ENCODE measurements around the gene PHKB.

Gene PHKB

DNA sequence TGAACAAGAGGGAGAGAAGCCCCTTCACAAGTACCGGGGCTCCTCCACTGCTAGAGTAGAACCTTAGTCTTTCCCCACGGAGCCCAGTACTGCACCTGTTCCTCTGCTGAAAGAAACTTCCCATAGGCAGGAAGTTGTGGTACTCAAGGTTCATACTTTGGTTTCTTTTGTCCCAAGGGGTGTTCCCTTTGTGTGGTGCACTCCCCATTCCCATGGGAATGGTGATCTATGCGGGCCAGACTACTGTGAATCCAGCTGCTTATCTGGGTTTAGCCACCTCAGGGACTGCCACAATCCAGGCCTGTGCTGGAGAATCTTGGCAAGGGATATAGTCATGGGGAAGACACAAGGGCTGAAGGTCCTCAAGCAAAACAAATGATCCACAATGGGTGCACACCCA, 110.6 kb downstream of the PHKB start:
- Mint-ChIP-seq H3K36me3 (ENCODE audit: insufficient read depth) (peaks cover 9% of the 10 kb centered on the region), H3K27me3 (no peaks in the 10 kb centered on the region), H3K4me1 (ENCODE audit: low read depth in 2 of 2) (peaks cover 66 to 69% of the 10 kb centered on the region in 2 donors), H3K9me3 (no peaks in the 10 kb centered on the region), H3K27ac (no peak overlapping the region), H3K4me3 (no peak overlapping the region)
- no peak for ATAC-seq (replicated peaks)
- DNase-seq, result no peak

DNA sequence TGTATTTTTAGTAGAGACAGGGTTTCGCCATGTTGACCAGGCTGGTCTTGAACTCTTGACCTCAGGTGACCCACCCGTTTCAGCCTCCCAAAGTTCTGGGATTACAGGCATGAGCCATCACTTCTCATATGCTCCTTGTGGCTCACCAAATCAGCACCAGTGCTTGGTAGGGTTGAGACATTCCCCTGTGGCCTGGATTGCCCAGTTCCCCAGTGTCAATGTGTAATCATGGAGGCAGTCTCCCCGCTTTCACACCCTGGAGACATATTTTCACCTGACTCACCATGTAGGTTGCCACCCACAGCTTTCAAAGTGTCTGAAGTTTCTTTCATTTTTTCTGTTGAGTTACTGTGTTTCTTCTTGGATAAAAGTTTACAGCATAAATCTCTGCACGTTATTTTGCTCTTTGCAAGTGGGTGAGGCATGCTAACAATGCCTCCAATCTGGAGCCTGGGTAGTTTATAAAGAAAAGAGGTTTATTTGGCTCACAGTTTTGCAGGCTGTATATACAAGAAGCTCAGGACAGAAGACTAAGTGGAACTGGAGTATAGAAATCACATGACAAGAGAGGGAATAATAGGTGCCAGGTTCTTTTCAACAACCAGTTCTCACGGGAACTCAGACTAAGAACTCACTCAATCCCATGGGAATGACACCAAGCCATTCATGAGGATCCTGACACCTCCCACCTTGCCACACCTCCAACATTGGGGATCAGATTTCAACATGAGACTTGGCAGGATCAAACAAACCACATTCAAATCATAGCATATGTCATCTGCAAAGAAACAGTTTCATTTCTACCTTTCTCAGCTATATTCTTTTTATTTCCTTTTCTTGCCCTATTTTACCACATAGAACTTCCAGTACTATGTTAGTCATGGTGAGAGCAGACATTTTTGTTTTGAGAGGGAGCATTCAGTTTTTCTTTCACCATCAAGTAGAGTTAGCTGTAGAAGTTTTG, 113.2 kb downstream of the PHKB start:
- peak overlapping the region; percentile 22 to 48 for H3K4me3 Mint-ChIP-seq
- H3K27ac Mint-ChIP-seq, result peak overlapping the region; percentile 91 to 93
- no peaks in the 10 kb centered on the region for H3K9me3 Mint-ChIP-seq
- peaks cover 10% of the 10 kb centered on the region for H3K36me3 Mint-ChIP-seq (ENCODE audit: insufficient read depth)
- H3K27me3 Mint-ChIP-seq, result no peaks in the 10 kb centered on the region
- DNase-seq (no peak), ATAC-seq (replicated peaks) (peak; percentile 83)
- peaks cover 50 to 54% of the 10 kb centered on the region in 2 donors for H3K4me1 Mint-ChIP-seq (ENCODE audit: low read depth in 2 of 2)

DNA sequence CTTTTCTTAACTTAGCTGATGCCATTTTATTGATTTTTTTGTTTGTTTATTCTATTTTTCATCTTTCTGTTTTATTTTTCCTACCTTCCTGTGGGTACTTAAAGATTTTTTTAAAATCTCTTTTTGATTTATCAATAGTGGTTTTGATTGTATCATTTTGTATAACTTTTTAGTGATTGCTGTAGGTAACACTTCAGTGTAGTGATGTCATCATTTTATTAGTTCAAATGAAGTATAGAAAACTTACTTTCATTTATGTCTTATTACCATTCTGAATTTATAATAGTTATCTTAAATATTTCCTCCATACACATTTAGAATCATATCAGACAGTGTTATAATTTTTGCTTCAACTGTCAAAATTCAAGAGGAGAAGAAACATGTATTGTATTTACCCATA, 115.9 kb downstream of the PHKB start:
- no peak overlapping the region for H3K4me3 Mint-ChIP-seq
- H3K27ac Mint-ChIP-seq, result peak overlapping the region in 1 of 2 donors; percentile 52
- H3K4me1 Mint-ChIP-seq (ENCODE audit: low read depth in 2 of 2), result peaks cover 34 to 43% of the 10 kb centered on the region in 2 donors
- ATAC-seq (replicated peaks), result no peak
- no peaks in the 10 kb centered on the region for H3K27me3 Mint-ChIP-seq
- no peak for DNase-seq
- peaks cover 10% of the 10 kb centered on the region for H3K36me3 Mint-ChIP-seq (ENCODE audit: insufficient read depth)
- H3K9me3 Mint-ChIP-seq, result no peaks in the 10 kb centered on the region

DNA sequence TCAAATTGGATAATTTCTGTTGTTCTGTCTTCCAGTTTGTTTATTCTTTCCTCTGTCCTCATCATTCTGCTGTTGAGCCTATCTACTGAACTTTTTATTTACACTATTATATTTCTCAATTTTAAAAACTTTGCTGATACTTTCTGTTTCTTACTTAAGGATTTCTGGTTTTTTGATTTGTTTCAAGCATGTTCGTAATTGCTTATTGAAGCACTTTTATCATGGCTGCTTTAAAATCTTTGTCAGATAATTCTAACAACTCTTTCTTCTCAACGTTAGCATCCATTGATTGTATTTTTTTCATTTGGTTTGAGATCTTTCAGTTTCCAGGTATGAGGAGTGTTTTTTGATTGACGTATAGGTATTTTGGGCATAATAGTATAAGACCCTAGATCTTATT, 116.9 kb downstream of the PHKB start:
- no peak for ATAC-seq (replicated peaks)
- H3K27ac Mint-ChIP-seq, result peak overlapping the region in 1 of 2 donors; percentile 75
- peaks cover 10% of the 10 kb centered on the region for H3K36me3 Mint-ChIP-seq (ENCODE audit: insufficient read depth)
- no peaks in the 10 kb centered on the region for H3K27me3 Mint-ChIP-seq
- H3K9me3 Mint-ChIP-seq, result no peaks in the 10 kb centered on the region
- DNase-seq, result no peak
- no peak overlapping the region for H3K4me3 Mint-ChIP-seq
- H3K4me1 Mint-ChIP-seq (ENCODE audit: low read depth in 2 of 2), result peaks cover 24 to 38% of the 10 kb centered on the region in 2 donors

DNA sequence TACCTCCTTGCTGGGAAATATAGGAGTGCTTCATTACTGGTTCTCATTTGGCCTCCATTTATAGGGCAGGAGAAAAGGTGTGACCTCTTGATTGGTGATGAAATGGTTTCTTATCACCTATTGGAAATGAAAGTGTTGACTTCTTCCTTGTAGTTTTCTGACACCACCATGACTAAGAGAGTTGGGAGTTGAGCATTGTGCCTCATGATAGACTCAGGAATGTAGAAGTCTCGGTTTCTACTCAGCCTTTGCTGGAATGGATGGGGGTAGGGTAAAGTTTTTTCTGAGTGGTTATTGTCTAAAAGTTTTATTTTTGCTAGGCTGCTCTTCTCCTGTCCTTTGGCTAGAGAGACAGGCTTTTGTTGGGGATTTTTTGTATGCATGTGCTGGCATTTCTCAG, 117.4 kb downstream of the PHKB start:
- Mint-ChIP-seq H3K36me3 (ENCODE audit: insufficient read depth) (peaks cover 10% of the 10 kb centered on the region), H3K4me3 (no peak overlapping the region), H3K27ac (no peak overlapping the region), H3K4me1 (ENCODE audit: low read depth in 2 of 2) (peaks cover 19 to 36% of the 10 kb centered on the region in 2 donors), H3K27me3 (no peaks in the 10 kb centered on the region), H3K9me3 (no peaks in the 10 kb centered on the region)
- ATAC-seq (replicated peaks), result no peak
- no peak for DNase-seq

DNA sequence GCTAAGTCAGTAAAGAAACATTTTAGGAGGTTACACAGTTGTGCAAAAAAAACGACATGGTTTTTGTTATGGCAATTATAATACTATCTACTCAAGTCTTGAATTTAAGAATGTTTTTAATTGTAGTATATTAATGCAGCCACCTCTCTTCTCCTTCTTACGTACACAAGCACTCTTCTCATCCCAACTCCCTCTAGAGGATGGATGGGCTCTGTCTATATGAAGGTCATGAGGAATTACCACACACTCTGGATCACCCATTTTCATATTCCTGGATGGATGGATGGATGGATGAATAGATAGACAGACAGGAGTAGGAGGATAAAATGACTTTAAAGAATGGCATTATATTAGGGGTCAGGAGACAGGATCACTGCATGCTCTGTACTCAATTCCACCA, 120.0 kb downstream of the PHKB start:
- Mint-ChIP-seq H3K27me3 (no peaks in the 10 kb centered on the region), H3K27ac (no peak overlapping the region), H3K4me3 (no peak overlapping the region), H3K36me3 (ENCODE audit: insufficient read depth) (peaks cover 6% of the 10 kb centered on the region), H3K9me3 (no peaks in the 10 kb centered on the region), H3K4me1 (ENCODE audit: low read depth in 2 of 2) (peaks cover 8 to 20% of the 10 kb centered on the region in 2 donors)
- DNase-seq (no peak), ATAC-seq (replicated peaks) (no peak)

DNA sequence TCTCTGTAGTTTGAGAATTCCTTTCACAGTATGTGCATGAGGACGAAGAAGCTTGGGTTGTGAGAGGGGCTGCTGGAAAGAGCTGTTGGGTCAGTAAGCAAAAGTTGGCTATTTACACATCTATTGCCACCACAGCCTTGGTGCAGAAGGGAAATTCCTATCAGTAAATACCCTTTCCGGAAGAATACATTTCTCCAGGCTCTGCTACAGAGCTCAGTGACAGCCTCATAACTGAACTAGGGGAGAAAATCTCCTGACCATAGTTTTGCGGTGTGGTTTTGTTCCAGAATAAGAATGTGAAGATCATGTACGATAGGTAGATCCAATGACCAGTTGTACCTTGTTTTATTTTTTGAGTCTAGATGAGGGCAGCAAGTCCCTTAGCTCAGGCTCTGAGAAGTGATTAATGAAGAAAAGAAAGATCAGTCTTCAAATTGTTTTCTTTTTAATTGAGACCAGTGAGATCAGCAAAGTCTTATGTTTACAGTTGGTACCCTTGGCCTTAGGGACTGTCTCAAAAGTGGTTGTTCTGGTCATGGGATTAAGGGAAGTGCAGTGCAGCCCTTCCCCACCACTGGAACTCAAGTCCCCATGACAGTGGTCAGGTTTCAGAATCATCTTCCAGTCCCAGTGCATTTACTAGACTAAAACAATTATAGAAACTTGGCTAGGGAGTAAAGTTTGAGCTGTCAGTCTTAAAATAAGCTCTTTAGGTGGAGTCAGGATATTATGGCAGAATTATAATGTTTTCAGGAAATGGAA, 123.5 kb downstream of the PHKB start:
- Mint-ChIP-seq H3K27ac (no peak overlapping the region), H3K4me1 (ENCODE audit: low read depth in 2 of 2) (peaks cover 0 to 4% of the 10 kb centered on the region in 2 donors), H3K9me3 (no peaks in the 10 kb centered on the region), H3K36me3 (ENCODE audit: insufficient read depth) (peaks cover 1% of the 10 kb centered on the region), H3K4me3 (no peak overlapping the region), H3K27me3 (no peaks in the 10 kb centered on the region)
- DNase-seq (no peak), ATAC-seq (replicated peaks) (no peak)

DNA sequence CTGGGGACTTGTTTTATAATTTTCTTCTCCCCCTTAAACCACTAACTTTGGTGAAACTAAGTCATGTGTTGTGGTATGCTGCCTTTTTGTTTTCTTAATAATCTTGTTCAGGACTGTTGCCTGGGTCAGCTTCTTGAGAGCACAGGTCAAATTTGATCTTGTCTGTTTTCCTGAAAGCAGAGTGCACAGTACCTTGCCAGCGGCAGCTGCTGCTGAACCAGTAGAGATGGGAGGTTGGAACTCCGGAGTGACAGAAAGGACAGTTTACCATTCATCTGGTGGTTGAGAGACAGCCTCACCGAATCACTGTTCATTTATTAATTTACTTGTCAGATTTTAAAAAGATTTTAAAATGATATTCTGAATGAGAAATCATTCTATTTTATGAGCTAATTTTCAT, 125.0 kb downstream of the PHKB start:
- ATAC-seq (replicated peaks) (no peak), DNase-seq (no peak)
- Mint-ChIP-seq H3K27me3 (no peaks in the 10 kb centered on the region), H3K27ac (no peak overlapping the region), H3K36me3 (ENCODE audit: insufficient read depth) (peaks cover 3% of the 10 kb centered on the region), H3K9me3 (no peaks in the 10 kb centered on the region), H3K4me1 (ENCODE audit: low read depth in 2 of 2) (peaks cover 0 to 8% of the 10 kb centered on the region in 2 donors), H3K4me3 (no peak overlapping the region)

DNA sequence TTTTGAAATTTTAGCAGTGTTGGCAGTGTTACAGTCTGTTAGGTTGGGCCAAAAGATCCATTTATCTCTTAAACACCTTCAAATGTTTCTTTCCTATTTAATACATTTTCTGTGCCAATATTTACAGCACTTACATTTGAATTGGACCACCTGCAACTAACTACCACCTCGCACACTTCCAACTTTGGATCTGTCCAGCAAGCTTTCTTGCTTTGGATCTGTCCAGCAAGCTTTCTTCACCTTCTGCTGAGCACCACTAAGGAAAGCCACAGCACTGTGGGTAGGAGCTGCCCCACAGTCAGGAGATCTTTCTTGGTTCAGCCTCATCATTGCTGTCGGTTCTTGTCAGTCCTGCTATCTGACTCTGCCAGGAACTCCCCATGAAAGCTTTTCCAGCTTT, 129.3 kb downstream of the PHKB start:
- Mint-ChIP-seq H3K9me3 (no peaks in the 10 kb centered on the region), H3K27me3 (no peaks in the 10 kb centered on the region), H3K36me3 (ENCODE audit: insufficient read depth) (peaks cover 8% of the 10 kb centered on the region), H3K27ac (peak overlapping the region in 1 of 2 donors; percentile 93), H3K4me3 (no peak overlapping the region), H3K4me1 (ENCODE audit: low read depth in 2 of 2) (peaks cover 16 to 27% of the 10 kb centered on the region in 2 donors)
- ATAC-seq (replicated peaks), result no peak
- no peak for DNase-seq

DNA sequence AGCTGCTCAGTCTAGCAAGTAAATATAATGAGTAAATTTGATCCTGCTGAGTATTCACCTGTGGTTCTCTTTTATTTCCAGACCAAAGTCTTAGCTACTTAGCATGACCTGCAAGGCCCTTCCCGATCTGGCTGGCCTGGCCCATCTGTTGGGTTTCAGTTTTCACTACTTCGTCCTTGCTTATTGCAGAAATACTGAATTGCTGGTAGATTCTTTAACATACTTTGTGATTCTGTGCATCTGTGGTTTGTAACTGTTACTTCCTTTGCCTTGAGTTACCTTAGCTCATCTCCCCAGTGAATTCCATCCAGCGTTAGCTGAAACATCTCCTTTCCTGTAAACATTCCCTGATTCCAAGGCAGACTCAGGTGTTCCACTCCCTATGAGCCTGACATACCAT, 131.1 kb downstream of the PHKB start:
- ATAC-seq (replicated peaks) (peak; percentile 73), DNase-seq (no peak)
- peak overlapping the region; percentile 93 for H3K27ac Mint-ChIP-seq
- H3K4me1 Mint-ChIP-seq (ENCODE audit: low read depth in 2 of 2), result peaks cover 16 to 27% of the 10 kb centered on the region in 2 donors
- H3K36me3 Mint-ChIP-seq (ENCODE audit: insufficient read depth), result peaks cover 8% of the 10 kb centered on the region
- H3K27me3 Mint-ChIP-seq, result no peaks in the 10 kb centered on the region
- no peaks in the 10 kb centered on the region for H3K9me3 Mint-ChIP-seq
- H3K4me3 Mint-ChIP-seq, result peak overlapping the region; percentile 63 to 73

DNA sequence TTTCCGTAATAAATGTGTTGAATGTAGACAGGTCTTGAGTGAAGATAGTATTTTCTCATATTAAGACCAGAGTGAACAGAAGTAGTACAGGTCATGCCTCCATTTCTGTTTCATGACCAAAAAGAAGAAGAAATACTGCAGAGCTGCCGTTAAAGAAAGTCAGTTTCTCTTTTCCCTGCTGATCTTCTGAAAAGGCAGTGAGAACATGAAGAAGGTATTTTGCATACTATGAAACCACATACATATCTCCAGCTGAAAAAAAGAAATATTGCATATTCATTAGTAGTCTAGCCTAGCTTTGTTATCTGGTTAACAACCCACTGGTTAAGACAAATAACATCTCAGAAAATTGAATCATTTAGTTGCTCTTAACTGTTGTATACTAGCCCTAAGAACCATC, 138.4 kb downstream of the PHKB start:
- Mint-ChIP-seq H3K9me3 (no peaks in the 10 kb centered on the region), H3K4me3 (no peak overlapping the region), H3K27ac (no peak overlapping the region), H3K27me3 (no peaks in the 10 kb centered on the region), H3K36me3 (ENCODE audit: insufficient read depth) (peaks cover 4% of the 10 kb centered on the region), H3K4me1 (ENCODE audit: low read depth in 2 of 2) (peaks cover 4 to 9% of the 10 kb centered on the region in 2 donors)
- DNase-seq (no peak), ATAC-seq (replicated peaks) (no peak)

DNA sequence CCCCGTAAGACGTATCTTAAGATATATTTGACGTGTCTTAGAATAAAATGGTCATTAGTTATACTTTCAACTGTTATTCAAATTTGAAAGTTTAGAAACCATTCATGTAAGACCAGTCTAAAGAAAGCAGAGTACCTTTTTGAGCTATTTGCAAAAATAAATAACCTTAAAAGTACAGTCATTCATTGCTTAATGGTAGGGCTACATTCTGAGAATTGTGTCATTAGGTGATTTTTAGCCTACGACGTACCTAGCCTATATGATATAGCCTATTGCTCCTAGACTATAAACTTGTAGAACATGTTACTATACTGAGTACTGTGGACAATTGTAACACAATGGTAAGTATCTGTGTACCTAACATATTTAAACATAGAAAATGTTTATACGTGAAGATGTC, 139.2 kb downstream of the PHKB start:
- peaks cover 4 to 9% of the 10 kb centered on the region in 2 donors for H3K4me1 Mint-ChIP-seq (ENCODE audit: low read depth in 2 of 2)
- no peak overlapping the region for H3K4me3 Mint-ChIP-seq
- no peaks in the 10 kb centered on the region for H3K27me3 Mint-ChIP-seq
- H3K9me3 Mint-ChIP-seq, result no peaks in the 10 kb centered on the region
- ATAC-seq (replicated peaks) (no peak), DNase-seq (no peak)
- no peak overlapping the region for H3K27ac Mint-ChIP-seq
- H3K36me3 Mint-ChIP-seq (ENCODE audit: insufficient read depth), result peaks cover 4% of the 10 kb centered on the region

DNA sequence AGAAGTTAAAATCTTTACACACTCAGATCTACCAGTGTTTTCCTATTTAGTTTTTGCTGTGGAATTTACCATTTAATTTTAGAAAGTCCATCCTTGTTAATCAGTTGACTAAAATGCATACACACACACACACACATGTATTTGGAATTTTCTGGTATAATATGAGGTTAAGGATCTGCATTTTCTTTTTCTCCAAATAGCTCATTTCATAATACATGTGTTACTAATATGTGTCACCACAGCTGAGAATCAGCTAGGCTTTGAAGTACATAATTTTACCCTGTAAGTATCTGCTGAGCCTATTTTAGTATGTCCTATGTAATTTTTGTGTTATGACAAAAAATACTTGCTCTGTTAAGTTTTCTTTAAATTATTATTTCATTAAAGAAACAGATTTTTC, 143.2 kb downstream of the PHKB start:
- peaks cover 2 to 14% of the 10 kb centered on the region in 2 donors for H3K9me3 Mint-ChIP-seq
- ATAC-seq (replicated peaks), result no peak
- H3K36me3 Mint-ChIP-seq (ENCODE audit: insufficient read depth), result no peaks in the 10 kb centered on the region
- no peak for DNase-seq
- H3K4me3 Mint-ChIP-seq, result no peak overlapping the region
- no peaks in the 10 kb centered on the region for H3K27me3 Mint-ChIP-seq
- H3K4me1 Mint-ChIP-seq (ENCODE audit: low read depth in 2 of 2), result peaks cover 9 to 14% of the 10 kb centered on the region in 2 donors
- H3K27ac Mint-ChIP-seq, result no peak overlapping the region
